NCI-H128 (cell line): ENCODE data around the gene SBK3.
"Not testable (repeated sequence)": the region's sequence is repeated elsewhere in the genome, so short reads cannot be mapped to it uniquely, and the experiment has no call there.

Experiments
- DNase-seq: peaks from one replicate; lab custom pipeline; 2025; ENCODE audit not compliant: unreplicated experiment; lab: John Stamatoyannopoulos, UW

SBK3 gene

DNA sequence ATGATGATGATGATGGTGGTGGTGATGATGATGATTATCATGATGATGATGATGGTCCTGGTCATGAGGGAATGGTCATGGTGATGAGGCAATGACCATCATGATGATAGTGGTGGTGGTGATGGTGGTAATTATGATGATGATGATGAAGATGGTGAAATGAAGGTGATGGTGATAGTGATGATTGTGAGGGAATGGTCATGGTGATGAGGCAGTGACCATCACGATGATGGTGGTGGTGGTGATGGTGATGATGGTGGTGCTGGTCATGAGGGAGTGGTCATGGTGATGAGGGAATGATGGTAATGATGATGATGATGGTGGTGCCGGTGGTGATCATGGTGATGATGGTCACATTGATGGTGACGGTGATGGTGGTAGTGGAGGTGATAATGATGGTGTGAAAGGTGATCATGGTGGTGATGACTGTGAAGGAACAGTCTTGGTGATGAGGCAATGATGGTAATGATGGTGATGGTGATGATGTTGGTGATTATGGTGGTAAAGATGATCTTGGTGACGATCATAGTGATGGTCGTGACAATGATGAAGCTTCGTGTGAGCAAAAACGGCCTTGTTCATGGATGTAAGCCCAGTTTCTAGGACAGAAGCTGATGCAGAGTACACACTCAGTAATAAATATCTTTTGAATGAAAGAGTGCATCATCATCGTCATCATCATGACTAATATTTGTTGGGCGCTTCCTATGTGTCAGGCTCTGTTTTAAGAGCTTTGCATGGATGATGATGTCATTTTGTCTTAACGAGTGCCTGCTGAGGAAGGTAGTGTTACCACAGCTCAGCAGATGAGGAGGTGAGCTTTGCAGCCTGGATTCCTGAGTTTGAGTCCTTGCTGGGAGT is 25.7 kb downstream of the SBK3 start:
- no peak for DNase-seq

GRCh38 chr19:55516878-55517620 is 28.3 kb downstream of the SBK3 start:
- DNase-seq = peak; percentile 79

DNA sequence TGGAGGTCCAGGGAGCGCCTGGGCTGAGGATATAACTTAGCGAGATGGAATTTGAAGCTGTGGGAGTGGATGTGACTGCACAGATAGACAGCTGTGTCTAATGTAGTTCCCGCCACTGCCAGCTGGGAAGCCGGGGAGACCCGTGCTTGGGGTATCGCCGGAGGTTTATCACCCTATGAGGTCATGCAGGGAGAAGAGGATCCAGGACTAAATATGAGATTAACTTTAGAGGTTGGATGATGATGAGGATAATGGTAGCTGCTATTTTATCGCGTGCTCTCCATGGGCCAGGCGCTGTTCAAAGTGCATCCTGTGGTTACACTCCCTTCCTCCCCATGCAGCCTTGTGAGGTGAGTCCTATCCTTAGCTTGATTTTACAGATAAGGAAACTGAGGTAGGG is 37.2 kb downstream of the SBK3 start:
- no peak for DNase-seq

- no peak for DNase-seq
Observed at GRCh38 chr19:55504981-55505380, 40.4 kb downstream of the SBK3 start.

- no peak for DNase-seq
Observed at GRCh38 chr19:55504252-55504603, 41.1 kb downstream of the SBK3 start.

DNA sequence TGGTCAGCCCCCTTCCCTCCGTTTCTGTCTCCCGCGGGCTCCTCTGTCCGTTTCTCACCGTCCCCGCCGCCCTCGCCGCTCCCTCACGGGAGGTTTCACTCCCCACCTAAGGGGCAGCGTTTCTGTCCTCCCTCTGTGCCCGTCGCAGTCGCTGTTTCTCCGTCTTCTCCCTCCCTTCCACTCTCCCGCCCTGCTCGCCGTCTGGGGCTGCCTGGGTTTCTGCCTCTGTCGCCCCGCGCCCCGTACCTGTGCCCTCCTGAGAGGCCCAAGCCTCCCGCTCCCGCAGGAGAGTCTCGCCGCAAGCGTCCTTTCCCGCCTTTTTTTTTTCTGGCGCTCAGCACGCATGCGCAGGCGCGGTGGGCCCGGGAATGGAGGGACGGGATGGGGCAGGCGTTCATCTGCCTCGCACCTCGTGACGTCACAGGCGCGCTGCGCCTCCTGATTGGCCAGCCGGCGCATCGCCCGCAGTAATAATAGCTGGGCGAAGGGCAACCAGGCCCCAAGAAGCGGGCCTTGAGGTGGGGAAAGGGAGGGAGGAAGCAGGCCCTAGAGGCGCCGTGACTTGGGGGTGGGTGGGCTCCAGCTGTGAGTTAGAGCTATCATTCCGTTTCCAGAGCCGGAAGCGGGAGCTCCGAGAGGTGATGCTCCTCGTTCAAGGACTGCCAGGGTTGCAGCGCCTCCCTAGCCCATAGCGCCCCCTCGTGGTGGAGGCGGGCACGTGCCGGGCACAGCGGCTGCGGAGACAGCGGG is 41.7 kb downstream of the SBK3 start:
- peak; percentile 76 for DNase-seq

DNA sequence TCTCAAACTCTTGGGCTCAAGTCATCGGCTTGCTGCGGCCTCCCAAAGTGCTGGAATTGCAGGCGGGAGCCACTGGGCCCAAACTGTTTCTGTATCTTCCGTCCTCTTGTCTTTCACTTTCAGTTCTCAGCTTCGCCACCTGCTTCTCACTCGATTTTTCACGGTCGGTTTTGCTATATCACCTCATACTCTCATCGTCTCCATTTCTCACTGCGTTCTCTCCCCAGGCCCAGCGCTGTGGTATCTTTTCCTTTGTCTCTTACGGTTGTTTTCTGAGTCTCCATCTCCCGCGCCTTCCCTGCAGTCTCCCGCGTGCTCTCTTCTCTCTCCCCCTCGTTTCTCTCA is 42.2 kb downstream of the SBK3 start:
- DNase-seq = no peak

GRCh38 chr19:55502197-55502952 is 43.0 kb downstream of the SBK3 start:
- DNase-seq = no peak

DNA sequence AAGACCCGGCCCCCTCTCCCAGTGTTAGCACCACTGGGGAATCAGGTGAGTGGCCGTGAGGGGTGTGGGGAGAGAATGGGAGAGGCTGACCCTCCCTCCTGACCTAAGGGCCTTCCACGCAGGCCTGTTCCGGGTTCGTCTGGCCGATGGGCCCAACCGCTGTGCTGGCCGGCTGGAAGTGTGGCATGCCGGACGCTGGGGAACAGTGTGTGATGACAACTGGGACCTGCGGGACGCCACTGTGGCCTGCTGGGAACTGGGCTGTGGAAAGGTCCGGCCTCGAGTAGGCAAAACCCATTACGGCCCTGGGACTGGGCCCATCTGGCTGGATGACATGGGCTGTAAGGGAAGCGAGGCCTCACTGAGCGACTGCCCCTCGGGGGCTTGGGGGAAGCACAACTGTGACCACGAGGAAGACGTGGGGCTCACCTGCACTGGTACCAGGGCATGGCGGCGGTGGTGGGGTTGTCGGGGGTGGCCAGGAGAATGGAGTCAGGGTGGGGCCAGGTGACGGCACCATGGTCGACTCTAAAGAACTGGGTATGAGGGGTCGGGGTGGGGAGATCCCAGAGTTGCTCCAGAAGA is 44.9 kb downstream of the SBK3 start:
- no peak for DNase-seq

- DNase-seq = no peak
Observed at GRCh38 chr19:55498246-55498840, 47.0 kb downstream of the SBK3 start.

GRCh38 chr19:55497763-55498162 is 47.6 kb downstream of the SBK3 start:
- DNase-seq = no peak

DNA sequence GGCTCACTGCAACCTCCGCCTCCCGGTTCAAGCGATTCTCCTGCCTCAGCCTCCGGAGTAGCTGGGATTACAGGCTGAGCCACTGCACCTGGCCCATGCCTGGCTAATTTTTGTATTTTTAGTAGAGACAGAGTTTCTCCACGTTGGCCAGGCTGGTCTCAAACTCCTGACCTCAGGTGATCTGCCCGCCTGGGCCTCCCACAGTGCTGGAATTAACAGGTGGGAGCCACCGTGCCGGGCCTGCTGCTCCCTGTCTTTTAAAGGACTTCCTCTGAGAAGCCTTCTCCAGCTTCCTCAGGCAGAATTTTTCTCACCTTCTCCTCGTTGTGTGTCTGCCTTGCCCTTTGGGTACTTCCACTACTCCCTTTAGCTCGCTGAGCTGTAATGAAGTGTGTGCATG is 48.5 kb downstream of the SBK3 start:
- DNase-seq = not testable (repeated sequence)

- DNase-seq = no peak
Observed at GRCh38 chr19:55495646-55496349, 49.5 kb downstream of the SBK3 start.

DNA sequence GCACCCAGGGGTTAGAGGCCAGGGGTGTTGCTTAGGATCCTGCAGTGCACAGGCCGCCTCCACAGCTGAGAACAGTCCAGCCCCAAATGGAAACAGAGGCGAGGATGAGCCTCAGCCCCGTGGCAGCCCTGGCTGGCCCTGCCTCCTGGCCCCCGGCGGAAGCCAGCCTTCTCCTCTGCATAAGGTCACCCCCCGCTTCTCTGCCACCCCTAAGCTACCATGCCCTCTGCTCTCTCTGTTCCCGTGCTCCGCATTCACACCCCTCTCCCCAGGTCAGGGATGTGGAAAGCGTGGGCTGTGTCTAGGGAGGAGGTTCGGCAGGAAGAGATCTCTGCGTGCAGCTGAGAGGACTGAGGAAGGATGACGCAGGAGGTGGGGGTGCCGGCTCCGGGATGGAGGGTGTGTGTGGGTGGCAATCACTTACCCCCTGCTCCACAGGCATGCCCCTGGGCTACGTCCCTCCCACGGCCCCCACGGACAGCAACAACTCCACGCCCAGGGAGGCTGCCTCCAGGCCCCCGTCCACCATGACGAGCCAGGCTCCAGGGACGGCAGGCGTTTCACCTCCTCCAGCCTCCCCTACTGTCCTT is 51.1 kb downstream of the SBK3 start:
- no peak for DNase-seq

- DNase-seq = no peak
Observed at GRCh38 chr19:55493645-55494171, 51.6 kb downstream of the SBK3 start.

DNA sequence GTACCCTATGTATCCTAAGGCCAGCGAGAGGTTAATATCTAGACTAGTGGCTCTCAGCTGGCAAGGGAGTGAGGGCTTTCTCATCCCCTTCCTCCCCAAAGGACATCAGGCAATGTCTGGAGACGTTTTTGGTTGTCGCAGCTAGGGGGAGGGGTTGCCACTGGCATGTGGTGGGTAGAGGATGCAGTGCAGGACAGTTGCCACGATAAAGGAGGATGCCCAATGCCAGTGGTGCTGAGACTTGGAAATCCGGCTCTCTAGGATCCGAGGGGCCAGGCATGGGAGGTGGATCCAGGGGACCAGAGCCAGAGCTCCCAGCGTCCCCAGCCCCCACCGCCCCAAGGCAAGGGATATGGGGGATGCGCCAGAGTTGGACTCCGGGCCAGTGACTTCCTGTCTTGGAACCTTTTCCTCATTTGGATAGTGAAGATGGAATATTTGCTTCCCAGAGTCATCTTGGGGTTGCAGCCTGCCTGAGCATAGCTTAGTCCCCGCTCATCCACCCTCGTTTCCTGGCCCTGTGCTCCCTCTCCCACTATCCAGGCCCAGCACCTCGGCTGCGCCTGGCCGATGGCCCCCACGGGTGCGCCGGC is 52.2 kb downstream of the SBK3 start:
- no peak for DNase-seq

GRCh38 chr19:55492362-55492944 is 52.9 kb downstream of the SBK3 start:
- DNase-seq = peak; percentile 8
